ENCODE results near the gene CAMK1D. TPM values are rescaled to one million over a fixed set of nuclear protein-coding genes. Genes with fewer than 3 reads are reported as not detected.

CAMK1D gene
- total RNA-seq, 3 donors from 2014 or later (not counting 1 experiment from before 2014, with no cell fraction given): 44.2 to 56.4 (median 49.7) TPM

DNA sequence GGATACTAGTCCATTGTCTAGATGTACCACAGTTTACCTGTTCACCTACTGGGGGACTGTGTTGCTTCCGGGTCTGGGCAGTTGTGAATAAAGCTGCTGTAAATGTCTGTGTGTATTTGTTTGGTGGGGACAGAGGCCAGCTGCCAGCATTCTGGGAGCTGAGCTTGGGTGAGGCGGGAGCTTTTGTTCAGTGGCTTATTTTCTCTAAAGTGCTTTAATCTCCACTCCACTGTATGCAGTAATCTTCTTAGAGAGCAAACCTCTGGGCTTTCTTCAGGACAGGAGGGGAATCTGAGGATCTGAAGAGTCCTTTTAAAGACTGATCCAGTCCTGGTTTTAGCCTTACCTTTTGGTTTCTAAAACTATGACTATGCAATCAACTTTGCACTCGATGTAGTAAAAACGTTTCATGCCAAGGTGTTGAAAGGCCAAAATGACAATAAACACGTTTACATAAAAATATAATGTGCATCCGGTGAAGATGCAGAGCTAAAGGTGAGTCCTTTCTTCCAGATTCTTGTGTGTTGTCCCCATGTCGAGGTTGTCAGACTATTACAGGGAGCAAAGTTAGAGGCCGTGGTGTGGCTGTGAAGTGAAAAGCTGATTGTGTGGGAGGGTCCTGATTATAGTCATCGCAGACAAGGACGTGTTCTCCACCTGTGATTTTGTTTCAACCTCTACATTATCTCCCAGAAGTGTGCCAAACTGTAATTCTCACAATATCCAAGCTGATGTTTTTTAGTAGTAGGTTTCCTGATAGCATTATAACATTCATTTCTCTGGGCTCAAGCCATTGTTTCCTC lies 279.8 kb downstream of the CAMK1D start:
- Mint-ChIP-seq H3K36me3 (no peaks in the 10 kb centered on the region), H3K9me3 (no peaks in the 10 kb centered on the region), H3K4me3 (no peak overlapping the region), H3K27me3 (ENCODE audit: low read depth in 2 of 2) (no peaks in the 10 kb centered on the region), H3K27ac (no peak overlapping the region), H3K4me1 (peaks cover 10 to 25% of the 10 kb centered on the region in 2 donors)
- TF ChIP-seq, protein P1, sequence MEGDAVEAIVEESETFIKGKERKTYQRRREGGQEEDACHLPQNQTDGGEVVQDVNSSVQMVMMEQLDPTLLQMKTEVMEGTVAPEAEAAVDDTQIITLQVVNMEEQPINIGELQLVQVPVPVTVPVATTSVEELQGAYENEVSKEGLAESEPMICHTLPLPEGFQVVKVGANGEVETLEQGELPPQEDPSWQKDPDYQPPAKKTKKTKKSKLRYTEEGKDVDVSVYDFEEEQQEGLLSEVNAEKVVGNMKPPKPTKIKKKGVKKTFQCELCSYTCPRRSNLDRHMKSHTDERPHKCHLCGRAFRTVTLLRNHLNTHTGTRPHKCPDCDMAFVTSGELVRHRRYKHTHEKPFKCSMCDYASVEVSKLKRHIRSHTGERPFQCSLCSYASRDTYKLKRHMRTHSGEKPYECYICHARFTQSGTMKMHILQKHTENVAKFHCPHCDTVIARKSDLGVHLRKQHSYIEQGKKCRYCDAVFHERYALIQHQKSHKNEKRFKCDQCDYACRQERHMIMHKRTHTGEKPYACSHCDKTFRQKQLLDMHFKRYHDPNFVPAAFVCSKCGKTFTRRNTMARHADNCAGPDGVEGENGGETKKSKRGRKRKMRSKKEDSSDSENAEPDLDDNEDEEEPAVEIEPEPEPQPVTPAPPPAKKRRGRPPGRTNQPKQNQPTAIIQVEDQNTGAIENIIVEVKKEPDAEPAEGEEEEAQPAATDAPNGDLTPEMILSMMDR (IDR thresholded peaks at IDR 0.05): no peak
- Histone ChIP-seq H3K4me1 (ENCODE audit: control insufficient read depth, insufficient read depth, low read length) (no peaks in the 10 kb centered on the region), H3K27me3 (ENCODE audit: control insufficient read depth, insufficient read depth, low read length) (no peaks in the 10 kb centered on the region), H3K4me3 (ENCODE audit: low read length) (no peak overlapping the region), H3K9me3 (ENCODE audit: control insufficient read depth, insufficient read depth, low read length) (no peaks in the 10 kb centered on the region), H3K36me3 (ENCODE audit: control insufficient read depth, insufficient read depth, low read length) (no peaks in the 10 kb centered on the region), H3K27ac (ENCODE audit: low read length) (no peak overlapping the region)
- DNase-seq (no peak), ATAC-seq (no peak)
- intact Hi-C loops (cut with micrococcal nuclease): no loop called here
- WGBS (ENCODE audit: insufficient coverage): 71% methylated on average over 6 of the region's 10 CpGs

DNA sequence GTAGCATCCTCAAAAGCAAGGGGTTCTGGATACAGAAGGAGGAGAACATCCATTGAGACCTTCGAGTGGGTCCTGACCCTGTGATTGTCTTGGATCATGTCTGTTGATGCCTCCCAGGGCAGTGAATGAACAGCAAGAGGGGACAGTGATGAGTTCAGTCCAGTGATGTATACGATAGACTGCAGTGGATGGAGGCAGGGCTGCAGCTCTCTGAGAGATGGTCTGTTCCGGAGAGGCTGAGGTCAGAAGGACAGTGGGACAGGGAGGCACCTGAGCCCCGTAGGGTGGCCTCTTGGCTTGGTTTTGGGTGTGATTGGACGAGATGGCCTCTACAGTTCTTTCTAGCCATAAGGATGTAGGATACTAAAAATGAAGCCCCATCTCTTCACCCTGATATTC lies 280.4 kb downstream of the CAMK1D start:
- Histone ChIP-seq H3K4me1 (ENCODE audit: control insufficient read depth, insufficient read depth, low read length) (no peaks in the 10 kb centered on the region), H3K9me3 (ENCODE audit: control insufficient read depth, insufficient read depth, low read length) (no peaks in the 10 kb centered on the region), H3K4me3 (ENCODE audit: low read length) (no peak overlapping the region), H3K27me3 (ENCODE audit: control insufficient read depth, insufficient read depth, low read length) (no peaks in the 10 kb centered on the region), H3K27ac (ENCODE audit: low read length) (no peak overlapping the region), H3K36me3 (ENCODE audit: control insufficient read depth, insufficient read depth, low read length) (no peaks in the 10 kb centered on the region)
- Mint-ChIP-seq H3K9me3 (no peaks in the 10 kb centered on the region), H3K4me1 (peaks cover 15 to 31% of the 10 kb centered on the region in 2 donors), H3K4me3 (no peak overlapping the region), H3K27ac (no peak overlapping the region), H3K27me3 (ENCODE audit: low read depth in 2 of 2) (no peaks in the 10 kb centered on the region), H3K36me3 (no peaks in the 10 kb centered on the region)
- intact Hi-C loops (cut with micrococcal nuclease): no loop called here
- DNase-seq: no peak
- no peak for ATAC-seq
- TF ChIP-seq, protein P1 (IDR thresholded peaks at IDR 0.05): no peak
- 78% methylated on average over 5 of the region's 5 CpGs for WGBS (ENCODE audit: insufficient coverage)

DNA sequence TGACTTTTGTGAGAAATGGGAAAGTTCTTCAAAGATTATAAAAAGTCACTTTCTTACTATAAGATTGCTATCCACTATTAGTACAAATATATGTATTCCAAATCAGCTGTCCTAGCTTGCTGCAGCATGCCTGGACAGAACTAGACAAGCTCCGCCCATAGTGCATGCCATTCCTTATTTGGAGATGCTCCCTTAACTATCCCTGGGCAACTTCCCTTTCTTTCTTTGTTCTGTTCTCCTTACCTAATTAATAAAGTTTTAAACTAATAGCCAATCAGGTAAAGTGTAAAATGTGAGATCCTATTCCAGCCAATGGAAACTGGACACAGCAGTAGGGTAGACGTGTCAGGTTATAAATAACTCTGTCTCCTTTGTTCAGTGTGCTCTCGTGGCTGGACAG lies 281.9 kb downstream of the CAMK1D start:
- ATAC-seq: no peak
- no peak overlapping the region for H3K4me3 ChIP-seq (ENCODE audit: low read length)
- H3K9me3 ChIP-seq (ENCODE audit: control insufficient read depth, insufficient read depth, low read length): no peaks in the 10 kb centered on the region
- Mint-ChIP-seq H3K4me1 (peaks cover 29 to 45% of the 10 kb centered on the region in 2 donors), H3K9me3 (no peaks in the 10 kb centered on the region), H3K4me3 (no peak overlapping the region), H3K36me3 (no peaks in the 10 kb centered on the region), H3K27me3 (ENCODE audit: low read depth in 2 of 2) (no peaks in the 10 kb centered on the region), H3K27ac (no peak overlapping the region)
- intact Hi-C loops (cut with micrococcal nuclease): no loop called here
- TF ChIP-seq, protein P1 (IDR thresholded peaks at IDR 0.05): no peak
- WGBS (ENCODE audit: insufficient coverage): 89% methylated on average over 3 of the region's 3 CpGs
- DNase-seq: no peak
- H3K36me3 ChIP-seq (ENCODE audit: control insufficient read depth, insufficient read depth, low read length): no peaks in the 10 kb centered on the region
- H3K4me1 ChIP-seq (ENCODE audit: control insufficient read depth, insufficient read depth, low read length): peaks cover 5% of the 10 kb centered on the region
- no peak overlapping the region for H3K27ac ChIP-seq (ENCODE audit: low read length)
- no peaks in the 10 kb centered on the region for H3K27me3 ChIP-seq (ENCODE audit: control insufficient read depth, insufficient read depth, low read length)
